WERI-Rb-1 (cell line): ENCODE data around the gene ABCC11.

Experiments used
- DNase-seq: peaks from one replicate; pipeline ENCODE4 v3.0.0-alpha.2; 2020
- H3K27ac ChIP-seq: fragments of 250-450 bp; sonication (Bioruptor Pico); 2 replicates; pipeline ENCODE4 v1.5.1; 2020; ENCODE audit warnings: mild to moderate bottlenecking, moderate library complexity
- H3K27me3 ChIP-seq: fragments of 250-450 bp; sonication (Bioruptor Pico); 2 replicates; pipeline ENCODE4 v1.5.1; 2021; ENCODE audit warnings: mild to moderate bottlenecking, low read depth, moderate library complexity; ENCODE audit not compliant: insufficient read depth, severe bottlenecking
- H3K36me3 ChIP-seq: fragments of 250-450 bp; sonication (Bioruptor Pico); 2 replicates; pipeline ENCODE4 v1.5.1; 2020; ENCODE audit warnings: mild to moderate bottlenecking, moderate library complexity
- H3K4me3 ChIP-seq: 2 replicates; pipeline ENCODE4 v1.5.1; 2011; ENCODE audit warnings: low read depth, mild to moderate bottlenecking, control low read depth, low read length
- H3K9me3 ChIP-seq: fragments of 250-450 bp; sonication (Bioruptor Pico); 2 replicates; pipeline ENCODE4 v1.5.1; 2021; ENCODE audit warnings: mild to moderate bottlenecking, moderate library complexity; ENCODE audit not compliant: severe bottlenecking
- TF ChIP-seq, protein P1 (sequence below): IDR thresholded peaks from 2 replicates; pipeline ENCODE4 v1.5.1; 2011; ENCODE audit warnings: low read depth, mild to moderate bottlenecking, control low read depth, inconsistent platforms, low read length

The ABCC11 gene

DNA sequence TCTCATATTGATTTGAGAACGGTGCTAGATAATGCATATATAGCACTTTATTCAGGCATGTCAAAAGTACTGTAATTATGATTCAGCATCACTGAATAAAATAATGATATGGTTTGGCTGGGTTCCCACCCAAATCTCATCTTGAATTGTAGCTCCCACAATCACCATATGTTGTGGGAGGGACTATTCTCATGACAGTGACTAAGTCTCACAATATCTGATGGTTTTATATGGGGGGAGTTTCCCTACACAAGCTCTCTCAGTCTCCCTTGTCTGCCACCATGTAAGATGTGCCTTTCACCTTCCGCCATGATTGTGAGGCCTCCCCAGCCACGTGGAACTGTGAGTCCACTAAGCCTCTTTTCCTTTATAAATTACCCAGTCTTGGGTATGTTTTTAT lies 28.9 kb downstream of the ABCC11 start:
- TF ChIP-seq, protein P1, sequence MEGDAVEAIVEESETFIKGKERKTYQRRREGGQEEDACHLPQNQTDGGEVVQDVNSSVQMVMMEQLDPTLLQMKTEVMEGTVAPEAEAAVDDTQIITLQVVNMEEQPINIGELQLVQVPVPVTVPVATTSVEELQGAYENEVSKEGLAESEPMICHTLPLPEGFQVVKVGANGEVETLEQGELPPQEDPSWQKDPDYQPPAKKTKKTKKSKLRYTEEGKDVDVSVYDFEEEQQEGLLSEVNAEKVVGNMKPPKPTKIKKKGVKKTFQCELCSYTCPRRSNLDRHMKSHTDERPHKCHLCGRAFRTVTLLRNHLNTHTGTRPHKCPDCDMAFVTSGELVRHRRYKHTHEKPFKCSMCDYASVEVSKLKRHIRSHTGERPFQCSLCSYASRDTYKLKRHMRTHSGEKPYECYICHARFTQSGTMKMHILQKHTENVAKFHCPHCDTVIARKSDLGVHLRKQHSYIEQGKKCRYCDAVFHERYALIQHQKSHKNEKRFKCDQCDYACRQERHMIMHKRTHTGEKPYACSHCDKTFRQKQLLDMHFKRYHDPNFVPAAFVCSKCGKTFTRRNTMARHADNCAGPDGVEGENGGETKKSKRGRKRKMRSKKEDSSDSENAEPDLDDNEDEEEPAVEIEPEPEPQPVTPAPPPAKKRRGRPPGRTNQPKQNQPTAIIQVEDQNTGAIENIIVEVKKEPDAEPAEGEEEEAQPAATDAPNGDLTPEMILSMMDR: no peak
- DNase-seq: no peak
- no peak overlapping the region for H3K27ac ChIP-seq
- H3K27me3 ChIP-seq: no peaks in the 10 kb centered on the region
- no peaks in the 10 kb centered on the region for H3K36me3 ChIP-seq
- H3K4me3 ChIP-seq: no peak overlapping the region
- no peaks in the 10 kb centered on the region for H3K9me3 ChIP-seq

DNA sequence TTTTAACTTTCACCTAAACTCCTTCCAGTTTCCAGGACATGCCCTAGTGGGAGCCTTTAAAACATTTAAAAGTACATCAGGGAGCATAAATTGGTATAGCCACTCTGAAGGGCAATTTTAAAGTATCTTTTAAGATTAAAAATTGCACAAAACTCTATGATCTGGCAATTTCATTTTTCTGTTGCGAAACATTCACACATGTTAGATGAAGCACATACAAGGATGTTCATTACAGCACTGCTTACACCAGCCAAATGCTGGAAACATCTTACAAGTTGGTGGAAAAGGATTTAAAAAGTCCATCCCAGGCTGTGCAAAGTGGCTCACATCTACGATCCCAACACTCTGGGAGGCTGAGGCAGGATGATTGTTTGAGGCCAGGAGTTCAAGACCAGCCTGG lies 29.6 kb downstream of the ABCC11 start:
- DNase-seq: no peak
- Histone ChIP-seq H3K36me3 (no peaks in the 10 kb centered on the region), H3K27me3 (no peaks in the 10 kb centered on the region), H3K27ac (no peak overlapping the region), H3K9me3 (no peaks in the 10 kb centered on the region), H3K4me3 (no peak overlapping the region)
- TF ChIP-seq, protein P1: no peak

DNA sequence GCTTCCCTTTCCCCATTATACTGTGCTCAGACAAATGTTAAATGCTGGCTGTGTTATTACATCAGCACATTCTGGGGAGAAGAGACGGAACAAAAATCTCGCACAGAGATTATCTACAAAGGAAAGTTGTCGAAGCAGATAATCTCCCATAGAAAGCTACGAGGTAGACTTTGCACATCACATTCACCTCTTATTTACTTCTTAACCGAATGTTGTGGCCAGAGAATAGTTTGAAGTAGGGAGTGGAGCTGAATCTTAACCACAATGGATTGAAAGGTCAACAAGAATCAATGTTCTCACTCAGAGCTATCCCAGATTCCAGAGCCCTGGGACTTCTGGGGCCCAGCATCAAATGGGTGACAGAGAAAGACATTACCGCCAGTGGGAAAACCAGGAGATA lies 31.6 kb downstream of the ABCC11 start:
- H3K27me3 ChIP-seq: no peaks in the 10 kb centered on the region

DNA sequence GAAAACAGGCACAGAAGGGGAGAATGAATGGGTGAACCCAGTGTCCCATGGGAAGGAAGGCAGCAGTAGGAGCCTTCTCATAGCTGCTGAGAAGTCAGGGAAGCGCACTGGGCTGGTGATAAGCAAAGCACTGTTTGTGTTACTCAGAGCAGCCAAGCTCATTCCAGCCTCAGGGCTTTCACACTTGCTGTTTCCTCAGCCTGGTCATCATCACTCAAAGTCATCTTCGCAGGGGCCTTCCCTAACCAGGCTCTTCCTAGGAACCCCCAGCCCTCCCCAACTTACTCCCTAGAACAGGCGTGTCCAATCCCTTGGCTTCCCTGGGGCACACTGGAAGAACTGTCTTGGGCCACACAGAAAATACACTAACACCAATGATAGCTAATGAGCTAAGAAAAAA lies 35.3 kb downstream of the ABCC11 start:
- Histone ChIP-seq H3K36me3 (no peaks in the 10 kb centered on the region), H3K27me3 (no peaks in the 10 kb centered on the region), H3K27ac (no peak overlapping the region), H3K9me3 (no peaks in the 10 kb centered on the region), H3K4me3 (no peak overlapping the region)
- TF ChIP-seq, protein P1: no peak
- no peak for DNase-seq

More for the DNA sequence above, 31.6 kb downstream of the ABCC11 start:
- DNase-seq: no peak
- Histone ChIP-seq H3K27ac (no peak overlapping the region), H3K36me3 (no peaks in the 10 kb centered on the region), H3K4me3 (no peak overlapping the region), H3K9me3 (no peaks in the 10 kb centered on the region)
- TF ChIP-seq, protein P1: no peak

DNA sequence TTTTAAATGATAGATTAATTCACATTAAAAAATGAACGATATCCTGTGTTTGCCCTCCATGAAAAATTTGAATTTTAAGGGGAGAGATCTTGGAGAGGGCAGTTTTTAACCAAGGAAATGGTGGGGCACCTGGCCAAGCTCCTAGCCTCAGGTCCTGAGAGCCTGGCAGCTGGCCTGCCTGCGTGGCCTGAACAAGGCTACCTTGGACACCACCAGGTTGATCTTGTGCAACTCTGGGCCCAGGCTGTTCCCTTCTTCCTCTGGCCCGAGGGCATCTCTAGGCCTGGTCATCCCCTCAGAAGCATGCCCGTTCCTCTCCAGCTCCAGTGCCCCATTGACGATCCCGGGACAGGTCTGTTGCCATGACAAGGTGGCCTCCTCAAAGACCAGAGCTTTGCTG lies 36.6 kb downstream of the ABCC11 start:
- Histone ChIP-seq H3K27ac (no peak overlapping the region), H3K4me3 (no peak overlapping the region), H3K36me3 (no peaks in the 10 kb centered on the region), H3K27me3 (no peaks in the 10 kb centered on the region), H3K9me3 (no peaks in the 10 kb centered on the region)
- TF ChIP-seq, protein P1: no peak
- DNase-seq: no peak

DNA sequence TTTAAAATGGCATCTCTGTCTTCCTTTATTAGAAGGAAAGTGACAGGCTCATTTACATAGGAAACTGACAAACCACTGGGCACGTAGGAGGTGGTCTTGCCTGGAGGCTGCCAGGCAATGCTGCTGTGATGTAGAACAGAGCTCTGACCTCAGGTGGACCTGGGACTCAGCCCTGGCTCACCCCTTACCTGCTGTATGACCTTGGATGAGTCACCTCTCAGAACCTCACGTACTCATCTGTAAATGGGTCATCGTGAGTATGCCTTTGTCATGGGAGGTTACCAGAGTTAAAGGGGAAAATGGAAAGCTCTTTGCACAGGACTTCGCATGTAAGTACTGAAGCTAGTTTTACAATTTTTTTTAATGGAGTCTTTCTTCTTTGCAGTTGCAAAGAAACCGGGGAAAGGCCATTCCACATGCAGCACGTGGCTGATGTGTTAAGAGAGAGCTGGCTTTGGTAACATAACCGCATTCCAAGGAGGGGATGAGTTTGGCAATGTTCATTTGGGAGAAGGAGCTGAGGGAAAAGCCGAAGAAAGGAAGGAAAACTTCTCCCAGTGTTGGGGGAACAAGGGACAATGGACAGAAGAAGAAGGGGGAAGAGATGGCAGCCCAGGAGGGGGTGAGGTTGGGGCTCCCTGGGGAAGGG lies 40.6 kb downstream of the ABCC11 start:
- H3K4me3 ChIP-seq: no peak overlapping the region
- H3K9me3 ChIP-seq: no peaks in the 10 kb centered on the region
- H3K27ac ChIP-seq: no peak overlapping the region
- TF ChIP-seq, protein P1: no peak
- H3K36me3 ChIP-seq: no peaks in the 10 kb centered on the region
- H3K27me3 ChIP-seq: no peaks in the 10 kb centered on the region
- DNase-seq: no peak
